Heart right ventricle (tissue), 16 donors: ENCODE measurements around the gene IBA57. TPM values are rescaled to one million over a fixed set of nuclear protein-coding genes. Genes with fewer than 3 reads are reported as not detected.
"Not testable (repeated sequence)": the region's sequence is repeated elsewhere in the genome, so short reads cannot be mapped to it uniquely, and the experiment has no call there.

ENCODE experiments used
- ATAC-seq, 8 donors: fragments of 200-7000 bp; cut with Tn5 transposase; one replicate each; pipeline ENCODE4 v1.9.1; 2020; ENCODE audit warnings: mild to moderate bottlenecking in 8 of 8, moderate library complexity in 8 of 8, moderate number of reproducible peaks in 1 of 8
- DNase-seq, 2 donors: peaks; one replicate each; pipeline ENCODE4 v3.0.0-alpha.2; 2020
- H3K27ac ChIP-seq, 10 donors: fragments of 200-600 bp; sonication (generic) in 2 of 10; one replicate each; pipeline versions ENCODE4 v1.5.0 to v1.8.0; 2020 to 2022; ENCODE audit warnings: mild to moderate bottlenecking in 3 of 10
- H3K27me3 ChIP-seq, 7 donors: fragments of 200-600 bp; one replicate each; pipeline ENCODE4 v1.8.0; 2021 to 2022; ENCODE audit warnings: mild to moderate bottlenecking in 2 of 7
- H3K36me3 ChIP-seq, 9 donors: fragments of 200-600 bp; sonication (generic) in 1 of 9; one replicate each; pipeline versions ENCODE4 v1.5.0 to v1.8.0; 2020 to 2022; ENCODE audit warnings: mild to moderate bottlenecking in 2 of 9
- H3K4me1 ChIP-seq, 9 donors: fragments of 200-600 bp; sonication (generic) in 1 of 9; one replicate each; pipeline versions ENCODE4 v1.5.0 to v1.8.0; 2020 to 2022; ENCODE audit warnings: mild to moderate bottlenecking in 4 of 9
- H3K4me3 ChIP-seq, 10 donors: fragments of 200-600 bp; sonication (generic) in 2 of 10; one replicate each; pipeline versions ENCODE4 v1.5.0 to v1.8.0; 2020 to 2022; ENCODE audit warnings: mild to moderate bottlenecking in 7 of 10, moderate library complexity in 2 of 10
- H3K9me3 ChIP-seq, 11 donors: fragments of 200-600 bp in 10 of 11; sonication (generic) in 2 of 11; one replicate each; pipeline versions ENCODE4 v1.5.0 to v1.8.0; 2013 to 2022; ENCODE audit warnings: mild to moderate bottlenecking in 2 of 11, control low read depth in 1 of 11, moderate library complexity in 1 of 11
- CTCF ChIP-seq, 9 donors: fragments of 200-600 bp; sonication (generic) in 2 of 9; IDR thresholded peaks; one replicate each; pipeline versions ENCODE4 v1.5.0 to v1.8.0; 2021 to 2022; ENCODE audit warnings: antibody characterized with exemption in 9 of 9, mild to moderate bottlenecking in 5 of 9, moderate library complexity in 1 of 9
- WGBS, 2 donors: extraction: QIAGEN DNeasy Blood & Tissue Kit; methylation state at CpG; one replicate each; pipeline ENCODE4 v1.1.7; 2013; ENCODE audit warnings: inconsistent platforms in 1 of 2; 5-methylcytosine and 5-hydroxymethylcytosine counted together
- intact Hi-C, 10 donors: fragments of 100-400 bp; cut with DNase I; formaldehyde crosslinking; loops; one replicate each; pipeline versions ENCODE4 v1.11.1 to v1.14.2; 2022
- polyA plus RNA-seq, 2 donors: library from polyadenylated mRNA; stranded (reverse); fragments of 200-250 nt; gene quantifications; one replicate each; pipeline ENCODE4 v1.2.3, GENCODE V29; 2013
- total RNA-seq, 10 donors: library from RNA; stranded (reverse); fragmentation: NEBNext Ultra II Directional in 3 of 10; extraction: Animal tissue kit (Norgen Biotek cat#: 25700) in 3 of 10; gene quantifications; one replicate each; pipeline versions ENCODE4 v1.2.1 to v1.2.4, GENCODE V29; 2021 to 2023
- donor health status: Arrhythmogenic right ventricular cardiomyopathy.
- donor health status: ischemic (EF 13 %, LVEDD 7.1; RV severe dilation, severe dysfunction).
- donor health status: healthy with polysubstance abuse.
- donor health status: DM: no; HTN: yes; CAD: no.
- donor health status: DM: no; HTN: no; CAD: no.
- donor health status: ischemic (EF 25% LVEDD 6.9; RV normal size, moderate dysfunction).
- donor health status: ischemic (EF 25% LVEDD 5.7; RV mildly dilated, moderate dysfunction).
- donor health status: healthy.
- donor health status: DM: yes; HTN: yes; CAD: no.
- donor health status: Ischemic cardiomyopathy.
- donor health status: ischemic (EF 35%, LVEDD 5.7; RV mildly dilated, moderate dysfunction).
- donor health status: nonischemic (EF 11% LVEDD 7.7; RV severe dilation, severe dysfunction).
- donor health status: DM: yes; HTN: yes; CAD: no.
- donor health status: PGD.
- donor health status: ischemic (EF 29% LVEDD 5.4; RV normal size, mild dysfunction).
- donor health status: nonischemic (EF 23%, LVEDD 6.1; RV moderate dilation, normal function).

Gene IBA57
- total and polyA plus RNA-seq, 12 donors, result 2.8 to 20.3 (median 16.1) TPM

- Histone ChIP-seq H3K9me3 (peaks cover 0 to 17% (median 8%) of the 10 kb centered on the region in 11 donors), H3K4me3 (no peak overlapping the region), H3K27me3 (no peaks in the 10 kb centered on the region), H3K36me3 (peaks cover 0 to 96% (median 28%) of the 10 kb centered on the region in 9 donors), H3K27ac (peak overlapping the region in 1 of 10 donors; percentile 9), H3K4me1 (peaks cover 0 to 52% (median 16%) of the 10 kb centered on the region in 9 donors)
- DNase-seq (no peak), ATAC-seq (peak in 1 of 8 donors; percentile 9)
- TF ChIP-seq CTCF (IDR thresholded peaks at IDR 0.05), result no peak
- 85 to 89% methylated on average over 7 of the region's 7 CpGs for WGBS, 2 donors
- intact Hi-C loops, result no loop called here
Measured at GRCh38 chr1:228226141-228226874, 60.7 kb downstream of the IBA57 start.

GRCh38 chr1:228226956-228227791, 61.6 kb downstream of the IBA57 start:
- Histone ChIP-seq H3K4me1 (peaks cover 0 to 53% (median 14%) of the 10 kb centered on the region in 9 donors), H3K9me3 (peaks cover 0 to 17% (median 8%) of the 10 kb centered on the region in 11 donors), H3K36me3 (peaks cover 0 to 96% (median 31%) of the 10 kb centered on the region in 9 donors), H3K4me3 (no peak overlapping the region), H3K27me3 (no peaks in the 10 kb centered on the region), H3K27ac (no peak overlapping the region)
- peak in 5 of 8 donors; percentile 15 to 40 (median 21) for ATAC-seq
- no peak for DNase-seq
- WGBS, 2 donors, result 32 to 37% methylated on average over 10 of the region's 10 CpGs
- intact Hi-C loops, result no loop called here
- TF ChIP-seq CTCF (IDR thresholded peaks at IDR 0.05), result peak in 2 of 9 donors; percentile 13 to 29

GRCh38 chr1:228228147-228228546, 62.5 kb downstream of the IBA57 start:
- intact Hi-C loops, H3K4me3 ChIP-seq, H3K27me3 ChIP-seq, DNase-seq, ATAC-seq: not testable (repeated sequence)
- Histone ChIP-seq H3K9me3 (peaks cover 0 to 17% (median 8%) of the 10 kb centered on the region in 11 donors), H3K36me3 (peaks cover 0 to 97% (median 31%) of the 10 kb centered on the region in 9 donors), H3K27ac (peak overlapping the region in 1 of 10 donors; percentile 44), H3K4me1 (peaks cover 0 to 51% (median 7%) of the 10 kb centered on the region in 9 donors)
- 89 to 92% methylated on average over 5 of the region's 5 CpGs for WGBS, 2 donors

GRCh38 chr1:228228601-228229074, 63.0 kb downstream of the IBA57 start:
- peaks cover 0 to 17% (median 8%) of the 10 kb centered on the region in 11 donors for H3K9me3 ChIP-seq
- 67 to 75% methylated on average over 5 of the region's 5 CpGs for WGBS, 2 donors
- intact Hi-C loops, result no loop called here
- ATAC-seq, result peak in 1 of 8 donors; percentile 6
- TF ChIP-seq CTCF (IDR thresholded peaks at IDR 0.05), result no peak
- peaks cover 0 to 48% (median 3%) of the 10 kb centered on the region in 9 donors for H3K4me1 ChIP-seq
- DNase-seq, result no peak
- peaks cover 0 to 99% (median 30%) of the 10 kb centered on the region in 9 donors for H3K36me3 ChIP-seq
- H3K27me3 ChIP-seq, result no peaks in the 10 kb centered on the region
- peak overlapping the region in 1 of 10 donors; percentile 44 for H3K27ac ChIP-seq
- H3K4me3 ChIP-seq, result no peak overlapping the region
